HUES6 (cell line): ENCODE measurements around the gene CD46.

ENCODE experiments used
- H3K27ac ChIP-seq: 2 replicates; pipeline ENCODE4 v1.7.0; 2013; ENCODE audit warnings: low read depth, mild to moderate bottlenecking, low read length, inconsistent platforms
- H3K27me3 ChIP-seq: 2 replicates; pipeline ENCODE4 v1.6.1; 2013; ENCODE audit warnings: low read length; ENCODE audit not compliant: control insufficient read depth, insufficient read depth
- H3K36me3 ChIP-seq: 2 replicates; pipeline ENCODE4 v1.6.1; 2013; ENCODE audit warnings: low read length; ENCODE audit not compliant: control insufficient read depth, insufficient read depth
- H3K4me1 ChIP-seq: 2 replicates; pipeline ENCODE4 v1.6.1; 2013; ENCODE audit warnings: low read length; ENCODE audit not compliant: control insufficient read depth, insufficient read depth
- H3K4me3 ChIP-seq: 2 replicates; pipeline ENCODE4 v1.5.1; 2013; ENCODE audit warnings: low read depth, low read length
- H3K9ac ChIP-seq: one replicate; pipeline ENCODE4 v1.6.1; 2013; ENCODE audit warnings: mild to moderate bottlenecking, low read length
- H3K9me3 ChIP-seq: 2 replicates; pipeline ENCODE4 v1.6.1; 2013; ENCODE audit warnings: low read depth, low read length; ENCODE audit not compliant: control insufficient read depth, insufficient read depth

Gene CD46

DNA sequence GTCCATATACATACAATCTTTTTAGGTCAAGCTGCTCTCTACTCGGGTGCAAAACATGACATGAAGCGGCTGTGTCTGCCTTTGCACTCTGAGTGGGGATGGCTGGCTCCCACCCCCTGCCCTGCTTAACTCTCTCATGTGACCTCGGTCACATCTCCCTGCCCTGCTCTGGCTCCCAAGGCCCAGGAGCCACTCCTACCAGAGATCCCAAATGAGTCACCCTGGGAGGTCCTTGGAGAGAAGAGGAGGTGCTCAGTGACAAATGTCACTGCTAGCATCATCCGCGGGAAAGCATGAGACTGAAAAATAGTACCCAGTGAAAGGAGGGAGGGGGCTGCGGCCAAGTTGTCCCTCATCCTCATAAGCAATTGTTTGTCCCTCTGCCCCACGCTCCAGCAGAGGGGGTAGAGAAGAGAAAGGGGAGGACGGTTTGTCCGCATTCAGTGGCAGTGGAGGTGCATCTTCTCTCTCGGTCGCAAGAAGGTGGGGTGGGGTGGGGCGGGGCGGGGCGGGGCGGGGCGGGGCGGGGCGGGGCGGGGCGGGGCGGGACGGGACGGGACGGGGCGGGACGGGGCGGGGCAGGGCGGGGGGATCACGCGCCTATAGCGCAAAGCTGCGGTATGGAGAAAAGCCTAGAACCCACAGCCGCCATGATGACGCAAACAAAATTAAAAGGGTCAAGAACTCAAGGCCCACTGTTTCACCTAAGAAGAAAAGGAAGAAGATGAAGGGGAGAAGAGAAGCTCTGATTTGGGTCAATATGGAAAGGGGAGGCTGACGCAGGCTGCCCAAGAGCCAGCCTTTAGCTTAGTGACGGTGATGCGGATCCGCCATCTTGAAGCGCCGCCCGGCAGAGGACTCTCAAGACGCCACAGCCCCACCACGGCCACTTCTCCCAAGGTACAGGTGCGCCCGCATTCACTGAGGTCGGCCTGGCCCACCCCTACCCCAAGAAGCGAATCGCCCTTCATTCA, 66.2 kb downstream of the CD46 start:
- Histone ChIP-seq H3K9ac (no peak overlapping the region), H3K4me3 (no peak overlapping the region), H3K4me1 (peaks cover 7% of the 10 kb centered on the region), H3K9me3 (no peaks in the 10 kb centered on the region), H3K27me3 (no peaks in the 10 kb centered on the region), H3K27ac (no peak overlapping the region), H3K36me3 (no peaks in the 10 kb centered on the region)

- Histone ChIP-seq H3K9ac (no peak overlapping the region), H3K27me3 (no peaks in the 10 kb centered on the region), H3K27ac (no peak overlapping the region), H3K4me3 (no peak overlapping the region), H3K9me3 (no peaks in the 10 kb centered on the region), H3K4me1 (peaks cover 9% of the 10 kb centered on the region), H3K36me3 (no peaks in the 10 kb centered on the region)
Measured at GRCh38 chr1:207818971-207819451, 67.2 kb downstream of the CD46 start.

DNA sequence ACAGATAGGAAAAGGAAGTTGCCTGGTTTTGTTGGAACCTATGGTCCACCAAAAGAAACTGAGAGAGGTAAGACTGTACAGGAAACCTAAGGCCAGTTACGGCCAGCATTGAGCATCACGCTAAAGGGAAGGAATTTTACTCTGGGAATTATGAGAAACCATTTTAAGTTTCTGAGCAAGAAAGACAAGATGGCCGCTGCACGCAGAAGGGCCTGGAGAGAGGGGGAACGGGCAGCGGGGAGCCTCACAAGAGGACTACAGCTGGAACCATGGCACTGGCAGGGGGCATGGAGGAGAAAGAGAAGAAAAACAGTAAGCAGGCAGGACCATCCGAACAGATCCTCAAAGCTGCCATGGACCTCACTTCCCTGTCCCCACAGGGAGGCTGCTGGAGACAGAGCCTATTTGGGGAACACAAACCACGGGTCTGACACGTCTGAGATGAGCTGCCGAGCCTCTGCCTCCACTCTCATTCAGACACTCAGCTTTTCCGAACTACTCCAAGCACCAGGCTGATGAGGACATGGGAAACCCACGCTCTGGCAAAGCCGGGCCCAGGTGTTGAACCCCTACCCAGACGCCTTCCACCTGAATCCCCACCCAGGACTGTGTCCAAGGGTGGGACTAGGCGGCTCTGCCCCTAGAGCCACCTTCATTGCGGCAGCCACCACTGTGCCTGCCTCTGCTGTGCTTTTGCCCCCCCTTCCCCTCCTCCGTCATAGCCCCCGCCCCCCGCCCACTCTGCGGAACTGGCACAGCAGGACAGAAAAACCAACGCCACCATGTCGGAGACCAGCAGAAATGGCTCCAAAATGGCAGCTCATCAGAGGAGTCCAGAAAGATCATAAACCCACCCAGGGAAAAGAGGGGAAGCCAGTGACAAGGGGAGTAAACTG, 69.0 kb downstream of the CD46 start:
- Histone ChIP-seq H3K4me3 (no peak overlapping the region), H3K27ac (no peak overlapping the region), H3K9ac (no peak overlapping the region), H3K27me3 (no peaks in the 10 kb centered on the region), H3K36me3 (no peaks in the 10 kb centered on the region), H3K4me1 (peaks cover 13% of the 10 kb centered on the region), H3K9me3 (no peaks in the 10 kb centered on the region)

DNA sequence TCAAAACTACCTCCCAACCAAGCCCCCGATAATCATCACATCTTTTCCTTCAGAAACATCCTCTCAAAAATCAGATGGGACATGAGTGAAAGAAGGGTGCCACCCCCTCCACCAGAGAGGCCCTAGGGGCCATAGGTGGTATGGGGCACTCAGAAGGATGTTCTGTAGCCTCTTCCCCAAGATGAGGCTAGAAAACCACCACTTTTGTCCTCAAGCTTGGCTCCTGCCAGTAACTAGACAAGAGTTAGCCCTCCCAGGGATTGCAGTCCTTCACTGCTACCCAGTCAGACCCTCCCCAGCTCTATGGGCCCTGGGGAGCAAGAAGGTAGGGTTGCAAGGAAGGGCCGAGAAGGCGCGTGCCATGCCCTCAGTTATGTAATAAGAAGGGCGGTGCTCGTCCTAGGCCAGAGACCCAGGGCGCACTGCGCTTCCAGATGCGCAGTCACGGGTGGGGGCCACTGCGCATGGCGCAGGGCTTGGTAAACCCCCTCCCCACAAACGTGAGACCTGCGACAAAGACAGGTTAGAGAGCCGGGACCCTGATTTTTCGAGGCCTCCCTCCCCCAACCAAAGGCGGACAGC, 69.7 kb downstream of the CD46 start:
- Histone ChIP-seq H3K36me3 (no peaks in the 10 kb centered on the region), H3K4me1 (peaks cover 13% of the 10 kb centered on the region), H3K9me3 (no peaks in the 10 kb centered on the region), H3K9ac (no peak overlapping the region), H3K4me3 (no peak overlapping the region), H3K27ac (no peak overlapping the region), H3K27me3 (no peaks in the 10 kb centered on the region)

DNA sequence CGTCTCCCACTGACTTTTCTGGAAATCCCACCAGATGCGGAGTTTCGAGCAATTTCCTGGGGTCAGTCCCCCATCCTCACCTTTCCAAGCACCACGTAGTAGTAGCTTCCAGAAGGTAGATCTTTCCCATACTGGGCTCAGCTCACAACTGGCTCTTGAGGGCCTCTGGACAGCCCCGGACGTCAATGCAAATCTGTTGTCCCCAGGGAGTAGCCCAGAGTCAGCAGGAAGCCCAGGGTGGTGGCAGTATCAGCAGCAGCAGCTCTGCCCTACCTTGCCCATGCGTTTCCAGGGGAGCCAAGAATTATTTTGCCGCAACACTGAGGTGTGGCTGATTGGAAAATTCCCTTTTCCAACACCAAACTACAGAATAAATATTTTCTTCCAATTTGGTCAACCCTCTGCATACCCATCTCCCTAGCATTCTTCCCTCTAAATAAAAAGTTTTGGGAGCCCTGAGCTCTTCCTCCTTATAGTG, 70.3 kb downstream of the CD46 start:
- Histone ChIP-seq H3K36me3 (no peaks in the 10 kb centered on the region), H3K9me3 (no peaks in the 10 kb centered on the region), H3K4me3 (no peak overlapping the region), H3K27ac (no peak overlapping the region), H3K27me3 (no peaks in the 10 kb centered on the region), H3K9ac (no peak overlapping the region), H3K4me1 (peaks cover 13% of the 10 kb centered on the region)

- H3K27ac ChIP-seq = no peak overlapping the region
- no peak overlapping the region for H3K4me3 ChIP-seq
- no peaks in the 10 kb centered on the region for H3K36me3 ChIP-seq
- H3K9ac ChIP-seq = no peak overlapping the region
- H3K27me3 ChIP-seq = no peaks in the 10 kb centered on the region
- peaks cover 13% of the 10 kb centered on the region for H3K4me1 ChIP-seq
- no peaks in the 10 kb centered on the region for H3K9me3 ChIP-seq
Measured at GRCh38 chr1:207822602-207823451, 71.0 kb downstream of the CD46 start.

GRCh38 chr1:207823531-207823879, 71.7 kb downstream of the CD46 start:
- Histone ChIP-seq H3K9ac (no peak overlapping the region), H3K27ac (no peak overlapping the region), H3K9me3 (no peaks in the 10 kb centered on the region), H3K4me3 (no peak overlapping the region), H3K36me3 (no peaks in the 10 kb centered on the region), H3K4me1 (peaks cover 13% of the 10 kb centered on the region), H3K27me3 (no peaks in the 10 kb centered on the region)

GRCh38 chr1:207823880-207824566, 72.2 kb downstream of the CD46 start:
- Histone ChIP-seq H3K9ac (no peak overlapping the region), H3K27me3 (no peaks in the 10 kb centered on the region), H3K4me3 (no peak overlapping the region), H3K4me1 (peaks cover 13% of the 10 kb centered on the region), H3K36me3 (no peaks in the 10 kb centered on the region), H3K27ac (no peak overlapping the region), H3K9me3 (no peaks in the 10 kb centered on the region)

DNA sequence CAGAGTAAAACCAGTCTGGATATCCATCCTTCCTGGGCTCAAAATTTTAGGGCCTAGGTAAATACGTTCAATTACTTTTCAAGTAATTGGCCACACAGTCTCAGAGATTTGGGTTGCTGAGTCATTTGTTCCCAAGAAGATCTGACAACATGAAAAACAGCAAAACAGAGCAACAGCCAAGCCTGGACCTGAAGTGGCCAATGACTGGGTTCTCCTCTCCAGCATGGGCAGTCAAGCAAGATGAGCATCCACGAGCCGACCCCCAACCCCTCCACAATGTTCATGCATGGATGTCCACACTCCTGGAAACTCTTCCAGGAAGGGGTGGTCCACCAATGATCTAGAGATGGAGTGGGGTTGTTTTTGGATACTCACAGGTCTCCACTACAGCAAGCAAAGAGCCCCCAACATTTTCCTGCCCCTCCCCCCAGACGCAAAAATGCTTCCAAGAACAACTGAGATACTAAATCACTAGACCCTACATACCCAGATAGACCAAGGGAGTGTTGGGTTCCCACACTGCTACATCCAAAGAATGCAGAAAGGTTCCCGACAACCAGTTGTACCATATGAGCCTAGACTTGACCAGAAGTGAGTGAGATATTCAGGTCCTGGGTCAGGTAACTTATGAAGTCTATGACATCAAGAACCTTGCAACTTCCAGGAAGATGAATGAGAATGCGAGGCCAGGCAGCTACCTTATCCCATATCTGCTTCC, 73.0 kb downstream of the CD46 start:
- Histone ChIP-seq H3K27ac (no peak overlapping the region), H3K4me1 (peaks cover 13% of the 10 kb centered on the region), H3K36me3 (no peaks in the 10 kb centered on the region), H3K9me3 (no peaks in the 10 kb centered on the region), H3K27me3 (no peaks in the 10 kb centered on the region), H3K4me3 (no peak overlapping the region), H3K9ac (no peak overlapping the region)
